Adrenal gland (tissue), 12 donors: ENCODE data around the gene ERC2. TPM values are rescaled to one million over a fixed set of nuclear protein-coding genes. Genes with fewer than 3 reads are reported as not detected.

Experiments used
- DNase-seq, 7 donors: peaks; one replicate each; pipeline ENCODE4 v3.0.0-alpha.2; 2019 to 2020
- H3K27ac ChIP-seq, 5 donors: fragments of 200-600 bp; sonication (generic) in 4 of 5; 1 replicate in 3 of 5; 2 replicates in 2 of 5; pipeline versions ENCODE4 v1.5.1 to v1.8.0; 2016 to 2020; ENCODE audit warnings: mild to moderate bottlenecking in 1 of 5
- H3K27me3 ChIP-seq: fragments of 200-600 bp; 2 replicates; pipeline ENCODE4 v1.8.0; 2021
- H3K36me3 ChIP-seq, 2 donors: fragments of 200-600 bp; replicated peaks in 1 of 2; 1 replicate in 1 of 2; 2 replicates in 1 of 2; pipeline versions ENCODE4 v1.5.1 to v1.8.0; 2018 to 2022
- H3K4me1 ChIP-seq, 2 donors: fragments of 200-600 bp; replicated peaks in 1 of 2; 1 replicate in 1 of 2; 2 replicates in 1 of 2; pipeline versions ENCODE4 v1.5.1 to v1.8.0; 2018 to 2021
- H3K4me3 ChIP-seq, 4 donors: fragments of 200-600 bp; sonication (generic) in 3 of 4; one replicate each; pipeline ENCODE4 v1.5.1; 2016 to 2018
- H3K9me3 ChIP-seq, 3 donors: fragments of 200-600 bp; sonication (generic) in 1 of 3; replicated peaks in 1 of 3; 1 replicate in 2 of 3; 2 replicates in 1 of 3; pipeline versions ENCODE4 v1.5.1 to v1.8.0; 2016 to 2021
- CTCF ChIP-seq, 6 experiments: fragments of 450-650 bp in 4 of 6; fragments of 200-600 bp in 2 of 6; sonication (generic) in 1 of 6; IDR thresholded peaks; 1 replicate in 5 of 6; 2 replicates in 1 of 6; pipeline versions ENCODE4 v1.5.1 to v1.8.0; 2016 to 2021; ENCODE audit warnings: antibody characterized with exemption in 6 of 6, mild to moderate bottlenecking in 2 of 6, moderate library complexity in 1 of 6
- POLR2A ChIP-seq, 2 donors: fragments of 450-650 bp; IDR thresholded peaks; one replicate each; pipeline ENCODE4 v1.6.1; 2017; ENCODE audit warnings: antibody characterized with exemption in 2 of 2, mild to moderate bottlenecking in 2 of 2, moderate library complexity in 1 of 2
- WGBS, 4 donors: extraction: QIAGEN DNeasy Blood & Tissue Kit in 2 of 4; methylation state at CpG; one replicate each; pipeline versions ENCODE4 v1.1.5 to v1.1.7; 2013 to 2017; 5-methylcytosine and 5-hydroxymethylcytosine counted together
- intact Hi-C, 2 donors: fragments of 100-400 bp; cut with DNase I; formaldehyde crosslinking; loops; one replicate each; pipeline versions ENCODE4 v1.14.1 to v1.15.0; 2022 to 2023
- polyA plus RNA-seq, 3 donors: library from polyadenylated mRNA; stranded (reverse); fragments of 200-250 nt in 2 of 3; fragments of 350-450 nt in 1 of 3; fragmentation: Illumina TruSeq in 1 of 3; extraction: RNeasy Lipid Tissue Mini Kit (QIAGEN cat#74804) in 1 of 3; gene quantifications; one replicate each; pipeline ENCODE4 v1.2.3, GENCODE V29; 2013 to 2014
- total RNA-seq, 9 donors: library from RNA; depleted of rRNA in 4 of 9; stranded (reverse); fragments of >200 nt in 4 of 9; fragments of 120-200 nt in 1 of 9; fragmentation: NEBNext Ultra II Directional in 1 of 9; extraction: Animal tissue kit (Norgen Biotek cat#: 25700) in 1 of 9; gene quantifications; one replicate each; pipeline versions ENCODE4 v1.1.0 to v1.2.4, GENCODE V29; 2013 to 2023
- donor health status: healthy with polysubstance abuse.
- donor health status: Bipolar disorder and iron deficiency.
- donor health status: DM: yes; HTN: yes; CAD: no.
- donor health status: DM: no; HTN: no; CAD: no.
- donor health status: DM: no; HTN: no; CAD: no.
- donor health status: DM: yes; HTN: yes; CAD: no.

ERC2 gene
- total and polyA plus RNA-seq, 12 donors = 0.47 to 5.8 (median 1.5) TPM

- Histone ChIP-seq H3K27ac (no peak overlapping the region), H3K27me3 (no peaks in the 10 kb centered on the region), H3K9me3 (no peaks in the 10 kb centered on the region), H3K4me1 (no peaks in the 10 kb centered on the region), H3K4me3 (no peak overlapping the region), H3K36me3 (no peaks in the 10 kb centered on the region)
- DNase-seq = no peak
- intact Hi-C loops = no loop called here
- TF ChIP-seq CTCF (IDR thresholded peaks at IDR 0.05) (no peak), POLR2A (IDR thresholded peaks at IDR 0.05) (no peak)
- WGBS, 4 donors = 94 to 100% (median 98%) methylated on average over 1 of the region's 1 CpG
Observed at GRCh38 chr3:55797775-55798174, 670.5 kb downstream of the ERC2 start.

- H3K36me3 ChIP-seq = no peaks in the 10 kb centered on the region
Observed at GRCh38 chr3:55797084-55797483, 671.2 kb downstream of the ERC2 start.

GRCh38 chr3:55796533-55796932 lies 671.7 kb downstream of the ERC2 start:
- no peaks in the 10 kb centered on the region for H3K4me1 ChIP-seq
- intact Hi-C loops = no loop called here
- 68 to 84% (median 74%) methylated on average over 5 of the region's 5 CpGs for WGBS, 4 donors
- TF ChIP-seq CTCF (IDR thresholded peaks at IDR 0.05) = no peak
- TF ChIP-seq POLR2A (IDR thresholded peaks at IDR 0.05) = no peak
- H3K27me3 ChIP-seq = no peaks in the 10 kb centered on the region
- no peak for DNase-seq
- H3K9me3 ChIP-seq = no peaks in the 10 kb centered on the region
- no peak overlapping the region for H3K27ac ChIP-seq
- no peak overlapping the region for H3K4me3 ChIP-seq
- H3K36me3 ChIP-seq = no peaks in the 10 kb centered on the region

More at GRCh38 chr3:55797084-55797483, 671.2 kb downstream of the ERC2 start:
- TF ChIP-seq CTCF (IDR thresholded peaks at IDR 0.05) = no peak
- TF ChIP-seq POLR2A (IDR thresholded peaks at IDR 0.05) = no peak
- Histone ChIP-seq H3K4me1 (no peaks in the 10 kb centered on the region), H3K27ac (no peak overlapping the region), H3K9me3 (no peaks in the 10 kb centered on the region), H3K27me3 (no peaks in the 10 kb centered on the region), H3K4me3 (no peak overlapping the region)
- DNase-seq = no peak
- 68 to 90% (median 80%) methylated on average over 1 of the region's 1 CpG for WGBS, 4 donors
- intact Hi-C loops = no loop called here

GRCh38 chr3:55795746-55796145 lies 672.5 kb downstream of the ERC2 start:
- Histone ChIP-seq H3K4me3 (no peak overlapping the region), H3K36me3 (no peaks in the 10 kb centered on the region), H3K4me1 (no peaks in the 10 kb centered on the region), H3K9me3 (no peaks in the 10 kb centered on the region), H3K27me3 (no peaks in the 10 kb centered on the region), H3K27ac (no peak overlapping the region)
- no peak for TF ChIP-seq POLR2A (IDR thresholded peaks at IDR 0.05)
- TF ChIP-seq CTCF (IDR thresholded peaks at IDR 0.05) = no peak
- DNase-seq = no peak
- intact Hi-C loops = no loop called here
- WGBS, 4 donors = 85 to 96% (median 92%) methylated on average over 1 of the region's 1 CpG
